Esophagus squamous epithelium (tissue), 5 donors: Measurements from ENCODE around the gene ANK3. TPM values are rescaled to one million over a fixed set of nuclear protein-coding genes. Genes with fewer than 3 reads are reported as not detected.

Experiments
- DNase-seq: peaks from one replicate; lab custom pipeline; 2025; lab: John Stamatoyannopoulos, UW
- H3K27ac ChIP-seq, 4 donors: fragments of 200-600 bp; sonication (generic); one replicate each; pipeline ENCODE4 v1.5.1; 2016 to 2019; ENCODE audit warnings: mild to moderate bottlenecking in 1 of 4
- H3K27me3 ChIP-seq, 4 donors: fragments of 200-600 bp; sonication (generic); 1 replicate in 3 of 4; 2 replicates in 1 of 4; pipeline versions ENCODE4 v1.5.1 to v1.6.0; 2017 to 2021; ENCODE audit warnings: antibody characterized with exemption in 1 of 4
- H3K36me3 ChIP-seq, 3 donors: fragments of 200-600 bp; sonication (generic); one replicate each; pipeline ENCODE4 v1.5.1; 2016 to 2019
- H3K4me1 ChIP-seq, 3 donors: fragments of 200-600 bp; sonication (generic); one replicate each; pipeline ENCODE4 v1.5.1; 2017 to 2019
- H3K4me3 ChIP-seq, 4 donors: fragments of 200-600 bp; sonication (generic); 1 replicate in 3 of 4; 2 replicates in 1 of 4; pipeline ENCODE4 v1.5.1; 2016 to 2019; ENCODE audit warnings: mild to moderate bottlenecking in 2 of 4, moderate library complexity in 1 of 4
- H3K9me3 ChIP-seq, 3 donors: fragments of 200-600 bp; sonication (generic); one replicate each; pipeline ENCODE4 v1.5.1; 2016 to 2019
- CTCF ChIP-seq, 6 experiments: fragments of 450-650 bp in 4 of 6; fragments of 200-600 bp in 2 of 6; sonication (generic) in 2 of 6; IDR thresholded peaks; one replicate each; pipeline ENCODE4 v1.5.1; 2016 to 2019; ENCODE audit warnings: antibody characterized with exemption in 6 of 6, mild to moderate bottlenecking in 4 of 6, moderate library complexity in 4 of 6
- POLR2A ChIP-seq, 4 donors: fragments of 450-650 bp; IDR thresholded peaks; one replicate each; pipeline ENCODE4 v1.6.1; 2017; ENCODE audit warnings: antibody characterized with exemption in 4 of 4, mild to moderate bottlenecking in 4 of 4, moderate library complexity in 3 of 4
- WGBS, 2 donors: methylation state at CpG; one replicate each; pipeline ENCODE4 v1.1.5; 2018; 5-methylcytosine and 5-hydroxymethylcytosine counted together
- intact Hi-C: fragments of 100-400 bp; cut with DNase I; formaldehyde crosslinking; loops from one replicate; pipeline ENCODE4 v1.15.0; 2022
- total RNA-seq, 4 donors: library from RNA; depleted of rRNA; stranded (reverse); fragments of >200 nt; gene quantifications; one replicate each; pipeline ENCODE4 v1.1.0, GENCODE V29; 2016
- donor health status: DM: yes; HTN: yes; CAD: no.

Gene ANK3
- total RNA-seq, 4 donors from 2014 or later: 23.1 to 59.1 (median 33.0) TPM

DNA sequence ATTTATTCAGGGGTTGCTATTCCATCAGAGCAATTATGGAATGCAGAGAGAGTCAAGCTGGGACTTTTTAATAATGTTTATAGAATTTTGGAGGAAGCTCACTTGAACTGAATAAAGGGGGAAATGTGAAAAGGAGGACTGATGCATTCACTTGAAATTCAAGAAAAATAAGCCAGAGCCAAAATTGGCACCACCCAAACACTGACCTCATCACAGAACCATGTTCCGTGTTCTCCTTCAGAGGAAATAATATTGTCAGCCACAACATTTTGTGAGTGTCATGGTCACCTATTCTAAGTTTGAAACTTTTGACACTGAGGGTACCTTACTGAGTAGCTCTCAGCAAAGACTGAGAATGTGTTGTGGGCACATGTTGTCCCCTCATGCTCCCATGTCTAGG lies 207.0 kb downstream of the ANK3 start:
- no peak for DNase-seq
- no peaks in the 10 kb centered on the region for H3K27me3 ChIP-seq
- H3K27ac ChIP-seq: peak overlapping the region in 2 of 4 donors; percentile 14 to 36
- H3K4me3 ChIP-seq: no peak overlapping the region
- intact Hi-C loops: no loop called here
- no peaks in the 10 kb centered on the region for H3K4me1 ChIP-seq
- H3K9me3 ChIP-seq: no peaks in the 10 kb centered on the region
- TF ChIP-seq POLR2A (IDR thresholded peaks at IDR 0.05) (no peak), CTCF (IDR thresholded peaks at IDR 0.05) (no peak)
- H3K36me3 ChIP-seq: peaks cover 0 to 52% (median 0%) of the 10 kb centered on the region in 3 donors
- 68 to 73% methylated on average over 1 of the region's 1 CpG for WGBS, 2 donors

DNA sequence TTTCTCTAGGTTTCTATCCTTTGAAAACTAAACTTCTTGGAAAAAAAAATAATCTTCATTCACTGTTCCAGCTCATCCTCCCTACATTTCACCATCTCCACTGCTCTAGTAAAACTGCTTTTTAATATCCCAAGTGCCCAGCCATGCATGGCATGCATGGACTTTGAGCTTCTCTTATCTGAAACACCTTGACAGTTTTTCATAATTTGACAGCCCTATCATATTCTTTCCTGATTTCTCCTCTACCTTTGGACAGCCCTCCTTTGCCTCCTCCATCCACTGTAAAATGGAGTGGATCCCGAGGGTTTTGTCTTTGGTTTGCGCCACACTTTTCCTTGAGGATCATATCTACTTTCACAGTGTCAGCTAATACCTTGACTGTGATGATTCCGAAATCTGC lies 212.8 kb downstream of the ANK3 start:
- H3K27ac ChIP-seq: no peak overlapping the region
- no peaks in the 10 kb centered on the region for H3K9me3 ChIP-seq
- H3K36me3 ChIP-seq: peaks cover 0 to 40% (median 0%) of the 10 kb centered on the region in 3 donors
- intact Hi-C loops: no loop called here
- TF ChIP-seq CTCF (IDR thresholded peaks at IDR 0.05) (no peak), POLR2A (IDR thresholded peaks at IDR 0.05) (no peak)
- no peak for DNase-seq
- H3K27me3 ChIP-seq: no peaks in the 10 kb centered on the region
- no peak overlapping the region for H3K4me3 ChIP-seq
- 72 to 87% methylated on average over 3 of the region's 3 CpGs for WGBS, 2 donors
- H3K4me1 ChIP-seq: peaks cover 0 to 10% (median 0%) of the 10 kb centered on the region in 3 donors

- Histone ChIP-seq H3K36me3 (peaks cover 0 to 28% (median 0%) of the 10 kb centered on the region in 3 donors), H3K27me3 (no peaks in the 10 kb centered on the region), H3K9me3 (no peaks in the 10 kb centered on the region), H3K4me3 (no peak overlapping the region), H3K27ac (no peak overlapping the region), H3K4me1 (peaks cover 0 to 10% (median 0%) of the 10 kb centered on the region in 3 donors)
- DNase-seq: no peak
- no peak for TF ChIP-seq CTCF (IDR thresholded peaks at IDR 0.05)
- TF ChIP-seq POLR2A (IDR thresholded peaks at IDR 0.05): no peak
- WGBS, 2 donors: 45 to 54% methylated on average over 4 of the region's 4 CpGs
- intact Hi-C loops: no loop called here
Observed at GRCh38 chr10:60175441-60175971, 214.2 kb downstream of the ANK3 start.

DNA sequence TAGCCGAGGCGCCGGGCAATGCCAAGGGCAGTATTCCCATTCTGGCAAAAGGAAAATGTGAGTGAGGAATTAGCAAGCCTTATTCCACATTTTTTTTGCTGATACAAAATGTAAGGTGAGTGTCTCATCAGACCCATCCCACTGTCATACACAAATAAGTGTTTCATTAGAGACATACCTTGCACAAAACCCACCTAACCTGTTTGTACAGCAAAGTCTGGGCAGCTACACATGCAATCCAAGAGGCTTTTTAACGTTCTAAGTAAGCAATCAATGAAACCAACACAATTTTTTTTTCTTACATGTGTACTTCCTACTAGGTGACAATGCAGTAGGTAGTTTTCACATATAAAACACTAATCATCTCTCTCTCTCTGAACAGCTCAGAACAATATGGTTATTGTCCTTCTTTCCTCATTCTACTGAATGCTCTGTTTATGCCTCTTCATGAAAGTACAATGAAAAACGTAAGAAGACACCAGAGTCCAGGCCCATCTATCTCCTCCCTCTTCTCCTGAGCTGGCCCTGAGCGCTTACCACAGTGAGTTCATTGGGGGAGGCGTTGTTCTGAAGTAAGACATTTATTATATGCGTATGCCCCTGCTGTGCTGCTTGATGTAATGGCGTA lies 217.2 kb downstream of the ANK3 start:
- Histone ChIP-seq H3K4me3 (no peak overlapping the region), H3K27ac (no peak overlapping the region), H3K9me3 (no peaks in the 10 kb centered on the region), H3K27me3 (no peaks in the 10 kb centered on the region), H3K4me1 (peaks cover 0 to 10% (median 0%) of the 10 kb centered on the region in 3 donors), H3K36me3 (peaks cover 0 to 10% (median 0%) of the 10 kb centered on the region in 3 donors)
- WGBS, 2 donors: 74 to 84% methylated on average over 9 of the region's 9 CpGs
- no peak for DNase-seq
- TF ChIP-seq POLR2A (IDR thresholded peaks at IDR 0.05): no peak
- TF ChIP-seq CTCF (IDR thresholded peaks at IDR 0.05): no peak
- intact Hi-C loops: no loop called here

DNA sequence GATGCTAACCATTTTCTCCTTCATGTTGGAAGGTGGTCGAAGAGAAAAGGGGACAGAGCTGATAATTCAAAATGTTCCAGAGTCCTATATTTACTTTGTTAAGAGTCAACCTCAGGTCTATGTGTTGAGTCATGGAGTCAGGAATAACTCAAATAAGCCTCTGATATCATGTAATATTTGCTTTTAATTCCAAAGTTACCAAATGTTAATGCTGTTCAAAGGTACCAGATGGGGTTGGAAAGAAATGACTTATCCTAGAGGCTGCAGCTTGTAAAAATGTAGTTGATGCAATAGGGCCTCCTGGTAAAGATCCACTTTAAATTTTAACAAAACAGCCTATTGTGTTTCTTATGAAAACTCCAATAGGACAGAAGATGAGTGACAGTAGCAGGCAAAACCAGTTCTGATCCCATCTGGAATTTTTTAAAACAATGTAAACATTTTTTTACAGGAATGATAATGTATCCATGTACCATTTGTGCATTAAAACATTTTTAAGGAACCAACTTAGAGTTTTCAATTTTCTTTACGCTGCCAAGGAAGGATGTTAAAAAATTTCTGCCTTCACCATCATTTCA lies 218.2 kb downstream of the ANK3 start:
- H3K4me3 ChIP-seq: no peak overlapping the region
- no peaks in the 10 kb centered on the region for H3K9me3 ChIP-seq
- H3K27me3 ChIP-seq: no peaks in the 10 kb centered on the region
- peaks cover 0 to 10% (median 0%) of the 10 kb centered on the region in 3 donors for H3K4me1 ChIP-seq
- WGBS, 2 donors: 78 to 90% methylated on average over 2 of the region's 2 CpGs
- DNase-seq: no peak
- H3K27ac ChIP-seq: no peak overlapping the region
- intact Hi-C loops: no loop called here
- TF ChIP-seq CTCF (IDR thresholded peaks at IDR 0.05): no peak
- TF ChIP-seq POLR2A (IDR thresholded peaks at IDR 0.05): no peak
- peaks cover 0 to 10% (median 0%) of the 10 kb centered on the region in 3 donors for H3K36me3 ChIP-seq
